GM12878 (cell line): ENCODE measurements around the gene PITX1. TPM values are rescaled to one million over a fixed set of nuclear protein-coding genes. Genes with fewer than 3 reads are reported as not detected.

Experiments used
- ATAC-seq: fragments of 200-7000 bp; cut with Tn5 transposase; 3 replicates; pipeline ENCODE4 v1.9.1; 2020; ENCODE audit warnings: mild to moderate bottlenecking, moderate library complexity
- BruUV-seq: library from RNA; stranded (reverse); fragments of 400-500 nt; replicated peaks from 2 replicates; lab custom pipeline; 2021; lab: Mats Ljungman, UMichigan
- CTCF ChIA-PET: fragments of 300-600 bp; sonication (Branson Sonifier 250); formaldehyde crosslinking; extraction: SDS; loops from one replicate; lab custom pipeline; 2021; ENCODE audit warnings: inconsistent platforms; lab: Yijun Ruan, JAX
- POLR2A ChIA-PET: fragments of 350-600 bp; formaldehyde crosslinking; extraction: SDS; loops from one replicate; lab custom pipeline; 2021; ENCODE audit warnings: inconsistent platforms; lab: Charles Lee
- RAD21 ChIA-PET: fragments of 300-600 bp; sonication (Branson Sonifier 250); formaldehyde crosslinking; loops from one replicate; lab custom pipeline; 2023; ENCODE audit warnings: antibody characterized with exemption; ENCODE audit not compliant: unreplicated experiment; lab: Charles Lee
- SMC1A ChIA-PET: fragments of 300-600 bp; sonication (Branson Sonifier 250); formaldehyde crosslinking; loops from one replicate; lab custom pipeline; 2023; ENCODE audit not compliant: unreplicated experiment, uncharacterized antibody; lab: Charles Lee
- DNase-seq: peaks from one replicate; pipeline ENCODE4 v3.0.0-alpha.2; 2011; ENCODE audit warnings: low read depth, low spot score
- FAIRE-seq: peaks from 3 replicates; lab custom pipeline; 2011; peaks lifted over from hg19 to GRCh38; lab: Jason Lieb, UNC
- H2AFZ ChIP-seq: 2 replicates; pipeline ENCODE4 v1.6.0; 2011; ENCODE audit warnings: low read depth, low read length, control low read depth; ENCODE audit not compliant: control insufficient read depth
- H3K27ac ChIP-seq: 2 replicates; pipeline ENCODE4 v1.5.1; 2011; ENCODE audit warnings: control low read depth; ENCODE audit not compliant: control insufficient read depth, insufficient read depth
- H3K27me3 ChIP-seq, 2 experiments: replicated peaks in 1 of 2; 2 replicates each; pipeline versions ENCODE4 v1.6.0 to v1.6.1; 2011; ENCODE audit warnings: low read length in 1 of 2; ENCODE audit not compliant: control insufficient read depth in 2 of 2, insufficient read depth in 2 of 2
- H3K36me3 ChIP-seq, 2 experiments: 2 replicates each; pipeline ENCODE4 v1.5.1; 2011; ENCODE audit warnings: low read length in 1 of 2; ENCODE audit not compliant: control insufficient read depth in 2 of 2, insufficient read depth in 2 of 2
- H3K4me1 ChIP-seq: 2 replicates; pipeline ENCODE4 v1.6.1; 2011; ENCODE audit warnings: mild to moderate bottlenecking, low read length, moderate library complexity, mixed read lengths; ENCODE audit not compliant: control insufficient read depth, insufficient read depth
- H3K4me2 ChIP-seq: 2 replicates; pipeline ENCODE4 v1.6.0; 2011; ENCODE audit warnings: control low read depth; ENCODE audit not compliant: control insufficient read depth, insufficient read depth
- H3K4me3 ChIP-seq: fragments of 200-600 bp; sonication (generic); 2 replicates; pipeline ENCODE4 v1.5.1; 2016
- H3K79me2 ChIP-seq: 2 replicates; pipeline ENCODE4 v1.6.0; 2011; ENCODE audit warnings: low read length; ENCODE audit not compliant: control insufficient read depth, insufficient read depth
- H3K9ac ChIP-seq: 2 replicates; pipeline ENCODE4 v1.8.0; 2011; ENCODE audit warnings: low read length, control low read depth, mixed read lengths; ENCODE audit not compliant: control insufficient read depth, insufficient read depth
- H3K9me3 ChIP-seq: replicated peaks from 3 replicates; pipeline ENCODE4 v1.5.1; 2011; ENCODE audit warnings: mild to moderate bottlenecking, low read length; ENCODE audit not compliant: control insufficient read depth, insufficient read depth
- H4K20me1 ChIP-seq: 2 replicates; pipeline ENCODE4 v1.6.0; 2011; ENCODE audit not compliant: control insufficient read depth, insufficient read depth
- KAT2A ChIP-seq: conservative IDR thresholded peaks from 2 replicates; pipeline ENCODE4 v1.6.1; 2011; ENCODE audit warnings: low read depth, low read length; ENCODE audit not compliant: control insufficient read depth
- KLF5 ChIP-seq: fragments of 450-650 bp; IDR thresholded peaks from 2 replicates; pipeline ENCODE4 v1.6.1; 2014; ENCODE audit warnings: mild to moderate bottlenecking; ENCODE audit not compliant: partially characterized antibody
- MEF2B ChIP-seq: fragments of 450-650 bp; IDR thresholded peaks from 2 replicates; pipeline ENCODE4 v1.6.1; 2018; ENCODE audit warnings: mild to moderate bottlenecking, moderate library complexity; ENCODE audit not compliant: partially characterized antibody, poor library complexity, severe bottlenecking
- NBN ChIP-seq: fragments of 450-650 bp; IDR thresholded peaks from 2 replicates; pipeline ENCODE4 v1.6.1; 2016
- RCOR1 ChIP-seq: conservative IDR thresholded peaks from 2 replicates; pipeline ENCODE4 v1.6.1; 2012; ENCODE audit warnings: low read depth, low read length, improper control_type of control experiment
- SUZ12 ChIP-seq: fragments of 200-600 bp; sonication (generic); IDR thresholded peaks from one replicate; pipeline ENCODE4 v1.6.1; 2018; ENCODE audit warnings: antibody characterized with exemption, mild to moderate bottlenecking; ENCODE audit not compliant: unreplicated experiment
- ZBED1 ChIP-seq: IDR thresholded peaks from 2 replicates; pipeline ENCODE4 v1.6.1; 2016; ENCODE audit warnings: borderline replicate concordance
- ZNF274 ChIP-seq: IDR thresholded peaks from one replicate; pipeline ENCODE4 v1.8.0; 2011; ENCODE audit not compliant: insufficient read length, insufficient read depth
- ZZZ3 ChIP-seq: IDR thresholded peaks from 2 replicates; pipeline ENCODE4 v1.6.1; 2011; ENCODE audit warnings: low read depth; ENCODE audit not compliant: control insufficient read depth, insufficient read length
- WGBS: methylation state at CpG from one replicate; pipeline ENCODE4 v1.1.6; 2016; ENCODE audit warnings: low lambda C conversion rate; ENCODE audit not compliant: insufficient replicate concordance, insufficient coverage; ENCODE audit errors: missing lambda C conversion rate; 5-methylcytosine and 5-hydroxymethylcytosine counted together
- in situ Hi-C: fragments of 300-500 bp; cut with MboI; formaldehyde crosslinking; loops from 9 replicates; pipeline ENCODE4 v1.14.3; 2018; ENCODE audit warnings: mixed read lengths
- intact Hi-C: fragments of 100-400 bp; cut with micrococcal nuclease; formaldehyde crosslinking; loops from one replicate; pipeline ENCODE4 v1.14.2; 2022; ENCODE audit not compliant: unreplicated experiment
- polyA plus RNA-seq, 11 experiments: library from polyadenylated mRNA; depleted of rRNA in 4 of 11; unstranded in 6 of 11; stranded (reverse) in 5 of 11; fragments of >200 nt; fragmentation: Nextera tagmentation in 4 of 11; fragmentation: Illumina TruSeq in 1 of 11; extraction: Ambion mirVana in 4 of 11; extraction: Trizol in 1 of 11; gene quantifications; 1 replicate in 1 of 11; 2 replicates in 10 of 11; pipeline versions ENCODE4 v1.2.1 to v1.2.3, GENCODE V29; 2011 to 2016; ENCODE audit warnings: inconsistent platforms in 2 of 11, missing spikeins in 2 of 11, low read depth in 1 of 11
- total RNA-seq, 4 experiments: library from RNA; depleted of rRNA in 3 of 4; stranded (reverse); fragments of >200 nt in 3 of 4; fragmentation: Illumina TruSeq in 1 of 4; extraction: Trizol in 1 of 4; gene quantifications; 2 replicates each; pipeline versions ENCODE4 v1.2.1 to v1.2.3, GENCODE V29; 2013 to 2021
- TF ChIP-seq, protein P1 (sequence below): IDR thresholded peaks from 2 replicates; pipeline ENCODE4 v1.6.1; 2012; ENCODE audit warnings: mild to moderate bottlenecking, low read depth, low read length
- TF ChIP-seq, protein P2 (sequence below): fragments of 450-650 bp; IDR thresholded peaks from 2 replicates; pipeline ENCODE4 v1.6.1; 2017; ENCODE audit warnings: mild to moderate bottlenecking

The PITX1 gene
- total and polyA plus RNA-seq, 10 of the 15 experiments (the other 5 are each of a cell fraction or from before 2014, with no cell fraction given) = 0.16 to 1.1 (median 0.68) TPM; not detected in 5

DNA sequence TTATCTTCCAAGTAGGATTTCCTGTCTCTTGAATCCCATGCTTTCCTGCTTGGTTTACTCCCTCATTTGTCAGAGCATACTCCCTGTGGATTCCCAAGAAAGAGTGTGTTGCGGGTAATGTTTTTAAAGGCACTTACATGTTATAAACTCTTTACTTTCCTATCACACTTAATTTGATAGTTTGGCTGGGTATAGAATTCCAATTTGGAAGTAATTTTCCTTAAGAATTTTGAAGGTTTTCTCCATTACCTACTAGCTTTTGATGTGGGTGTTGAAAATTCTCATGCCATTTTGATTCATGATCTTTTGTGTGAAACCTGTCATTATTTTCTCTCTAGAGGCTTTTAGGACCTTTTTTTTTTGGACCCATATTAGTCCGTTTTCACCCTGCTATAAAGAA lies 47.2 kb upstream of the PITX1 start:
- WGBS = 48% methylated on average over 2 of the region's 2 CpGs
- H3K4me3 ChIP-seq = no peak overlapping the region
- H2AFZ ChIP-seq = no peak overlapping the region
- no peaks in the 10 kb centered on the region for H3K36me3 ChIP-seq
- no peaks in the 10 kb centered on the region; a peak in 1 of 4 replicates for H3K27me3 ChIP-seq
- H3K9me3 ChIP-seq = no peaks in the 10 kb centered on the region
- H3K4me1 ChIP-seq = no peaks in the 10 kb centered on the region
- FAIRE-seq (no peak), DNase-seq (no peak), ATAC-seq (no peak)
- no peak overlapping the region for H3K27ac ChIP-seq
- ChIA-PET POLR2A (no interaction called here), RAD21 (no interaction called here), SMC1A (no interaction called here), CTCF (no interaction called here)
- no peaks in the 10 kb centered on the region for H3K79me2 ChIP-seq
- H3K4me2 ChIP-seq = no peak overlapping the region
- no peaks in the 10 kb centered on the region for H4K20me1 ChIP-seq
- H3K9ac ChIP-seq = no peak overlapping the region
- no TSS peak for BruUV-seq
- intact Hi-C loops (no loop called here), in situ Hi-C loops (no loop called here)
- TF ChIP-seq MEF2B (no peak), ZZZ3 (no peak), ZNF274 (no peak), KLF5 (no peak), RCOR1 (no peak), ZBED1 (no peak), KAT2A (no peak), NBN (no peak), SUZ12 (no peak)
- TF ChIP-seq, protein P1, sequence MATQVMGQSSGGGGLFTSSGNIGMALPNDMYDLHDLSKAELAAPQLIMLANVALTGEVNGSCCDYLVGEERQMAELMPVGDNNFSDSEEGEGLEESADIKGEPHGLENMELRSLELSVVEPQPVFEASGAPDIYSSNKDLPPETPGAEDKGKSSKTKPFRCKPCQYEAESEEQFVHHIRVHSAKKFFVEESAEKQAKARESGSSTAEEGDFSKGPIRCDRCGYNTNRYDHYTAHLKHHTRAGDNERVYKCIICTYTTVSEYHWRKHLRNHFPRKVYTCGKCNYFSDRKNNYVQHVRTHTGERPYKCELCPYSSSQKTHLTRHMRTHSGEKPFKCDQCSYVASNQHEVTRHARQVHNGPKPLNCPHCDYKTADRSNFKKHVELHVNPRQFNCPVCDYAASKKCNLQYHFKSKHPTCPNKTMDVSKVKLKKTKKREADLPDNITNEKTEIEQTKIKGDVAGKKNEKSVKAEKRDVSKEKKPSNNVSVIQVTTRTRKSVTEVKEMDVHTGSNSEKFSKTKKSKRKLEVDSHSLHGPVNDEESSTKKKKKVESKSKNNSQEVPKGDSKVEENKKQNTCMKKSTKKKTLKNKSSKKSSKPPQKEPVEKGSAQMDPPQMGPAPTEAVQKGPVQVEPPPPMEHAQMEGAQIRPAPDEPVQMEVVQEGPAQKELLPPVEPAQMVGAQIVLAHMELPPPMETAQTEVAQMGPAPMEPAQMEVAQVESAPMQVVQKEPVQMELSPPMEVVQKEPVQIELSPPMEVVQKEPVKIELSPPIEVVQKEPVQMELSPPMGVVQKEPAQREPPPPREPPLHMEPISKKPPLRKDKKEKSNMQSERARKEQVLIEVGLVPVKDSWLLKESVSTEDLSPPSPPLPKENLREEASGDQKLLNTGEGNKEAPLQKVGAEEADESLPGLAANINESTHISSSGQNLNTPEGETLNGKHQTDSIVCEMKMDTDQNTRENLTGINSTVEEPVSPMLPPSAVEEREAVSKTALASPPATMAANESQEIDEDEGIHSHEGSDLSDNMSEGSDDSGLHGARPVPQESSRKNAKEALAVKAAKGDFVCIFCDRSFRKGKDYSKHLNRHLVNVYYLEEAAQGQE = no peak
- TF ChIP-seq, protein P2, sequence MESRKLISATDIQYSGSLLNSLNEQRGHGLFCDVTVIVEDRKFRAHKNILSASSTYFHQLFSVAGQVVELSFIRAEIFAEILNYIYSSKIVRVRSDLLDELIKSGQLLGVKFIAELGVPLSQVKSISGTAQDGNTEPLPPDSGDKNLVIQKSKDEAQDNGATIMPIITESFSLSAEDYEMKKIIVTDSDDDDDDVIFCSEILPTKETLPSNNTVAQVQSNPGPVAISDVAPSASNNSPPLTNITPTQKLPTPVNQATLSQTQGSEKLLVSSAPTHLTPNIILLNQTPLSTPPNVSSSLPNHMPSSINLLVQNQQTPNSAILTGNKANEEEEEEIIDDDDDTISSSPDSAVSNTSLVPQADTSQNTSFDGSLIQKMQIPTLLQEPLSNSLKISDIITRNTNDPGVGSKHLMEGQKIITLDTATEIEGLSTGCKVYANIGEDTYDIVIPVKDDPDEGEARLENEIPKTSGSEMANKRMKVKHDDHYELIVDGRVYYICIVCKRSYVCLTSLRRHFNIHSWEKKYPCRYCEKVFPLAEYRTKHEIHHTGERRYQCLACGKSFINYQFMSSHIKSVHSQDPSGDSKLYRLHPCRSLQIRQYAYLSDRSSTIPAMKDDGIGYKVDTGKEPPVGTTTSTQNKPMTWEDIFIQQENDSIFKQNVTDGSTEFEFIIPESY = no peak
